GM21515 (cell line): ENCODE data around the gene FBXL5.

Experiments used
- ATAC-seq: cut with Tn5 transposase; IDR thresholded peaks from one replicate; pipeline ENCODE4 v1.9.1; 2021; ENCODE audit not compliant: unreplicated experiment

FBXL5 gene

GRCh38 chr4:15562623-15563022 lies 92.5 kb downstream of the FBXL5 start:
- ATAC-seq: no peak

GRCh38 chr4:15562114-15562513 lies 93.0 kb downstream of the FBXL5 start:
- no peak for ATAC-seq

- ATAC-seq: no peak
Observed at GRCh38 chr4:15558561-15558960, 96.6 kb downstream of the FBXL5 start.

- ATAC-seq: no peak
Observed at GRCh38 chr4:15557786-15558550, 97.2 kb downstream of the FBXL5 start.

- ATAC-seq: no peak
Observed at GRCh38 chr4:15556511-15557092, 98.6 kb downstream of the FBXL5 start.
